ENCODE data around the gene SGPP1. TPM values are rescaled to one million over a fixed set of nuclear protein-coding genes. Genes with fewer than 3 reads are reported as not detected.
A peak's percentile ranks its signal among the peaks of the same experiment; 100 is the strongest.

Gene SGPP1
- total and polyA plus RNA-seq, 2 of the 8 experiments (the other 6 are each of a cell fraction or from before 2014, with no cell fraction given) = 5.7 to 8.1 TPM

- Histone ChIP-seq H3K9ac (replicated peaks in 1 of 4; ENCODE audit: extremely low read depth in 1 of 4, low read depth in 3 of 4, low read length in 3 of 4) (no peak overlapping the region; a peak in 1 of 7 replicates), H3K79me2 (ENCODE audit: control insufficient read depth in 1 of 2, insufficient read depth in 2 of 2, low read length in 2 of 2) (no peaks in the 10 kb centered on the region; a peak in 1 of 4 replicates), H3K4me2 (ENCODE audit: insufficient read depth in 1 of 2, low read depth in 2 of 2, low read length in 2 of 2) (peak overlapping the region; percentile 72 to 95; a peak in 3 of 4 replicates), H3K36me3 (ENCODE audit: control insufficient read depth in 2 of 4, insufficient read depth in 4 of 4, low read length in 3 of 4) (no peaks in the 10 kb centered on the region), H3K4ac (replicated peaks; ENCODE audit: insufficient read length, low read depth, low read length) (no peak overlapping the region), H3K23me2 (ENCODE audit: low read depth, low read length) (peaks cover 5% of the 10 kb centered on the region; the same call in 1 of the 2 replicates), H2BK15ac (ENCODE audit: low read length) (no peak overlapping the region), H3K9me3 (ENCODE audit: insufficient read depth in 2 of 2, low read depth in 1 of 2, low read length in 1 of 2) (no peaks in the 10 kb centered on the region), H4K20me1 (replicated peaks in 1 of 2; ENCODE audit: control insufficient read depth in 1 of 2, insufficient read depth in 2 of 2, low read length in 2 of 2) (no peaks in the 10 kb centered on the region), H3K79me1 (ENCODE audit: low read depth, low read length) (no peaks in the 10 kb centered on the region), H2BK5ac (ENCODE audit: low read depth, low read length) (no peak overlapping the region), H2AFZ (ENCODE audit: low read length) (no peak overlapping the region), H3K4me1 (replicated peaks in 1 of 4; ENCODE audit: control insufficient read depth in 3 of 4, insufficient read depth in 4 of 4, low read length in 3 of 4) (no peaks in the 10 kb centered on the region), H3K18ac (ENCODE audit: extremely low read depth, low read length) (no peak overlapping the region), H3K27ac (ENCODE audit: low read depth, low read length) (no peak overlapping the region), H4K5ac (ENCODE audit: insufficient read length, low read depth, low read length) (no peak overlapping the region), H2BK20ac (ENCODE audit: low read length) (no peak overlapping the region), H3K23ac (ENCODE audit: insufficient read length) (no peak overlapping the region), H4K8ac (ENCODE audit: extremely low read depth, insufficient read depth, low read length) (no peak overlapping the region), H3K27me3 (replicated peaks in 1 of 4; ENCODE audit: control insufficient read depth in 3 of 4, extremely low read depth in 1 of 4, insufficient read depth in 3 of 4, low read length in 3 of 4) (peaks cover 0 to 21% (median 11%) of the 10 kb centered on the region in 4 experiments; a peak in 5 of 7 replicates), H2AK5ac (ENCODE audit: low read depth, low read length) (no peak overlapping the region), H2BK120ac (replicated peaks; ENCODE audit: low read depth, low read length) (no peak overlapping the region), H3K14ac (ENCODE audit: insufficient read length) (no peak overlapping the region), H3K4me3 (ENCODE audit: extremely low read depth in 1 of 4, insufficient read depth in 2 of 4, low read depth in 3 of 4, low read length in 4 of 4) (peak overlapping the region; percentile 56 to 83 (median 80); a peak in 5 of 8 replicates), H3K56ac (replicated peaks; ENCODE audit: insufficient read length, low read depth, low read length) (no peak overlapping the region), H4K91ac (replicated peaks; ENCODE audit: insufficient read length, low read length) (no peak overlapping the region), H2BK12ac (ENCODE audit: low read depth, low read length) (no peak overlapping the region)
- TF ChIP-seq RNF2 (IDR thresholded peaks at IDR 0.05; ENCODE audit: borderline replicate concordance, low read depth, low read length, missing control alignments, poor library complexity, severe bottlenecking) (no peak), CBX8 (IDR thresholded peaks at IDR 0.05; ENCODE audit: borderline replicate concordance, low read depth, low read length) (no peak), CEBPB (IDR thresholded peaks at IDR 0.05; ENCODE audit: low read depth, low read length) (no peak), SIX5 (IDR thresholded peaks at IDR 0.05; ENCODE audit: low read depth, low read length) (no peak), EP300 (IDR thresholded peaks at IDR 0.05; ENCODE audit: borderline replicate concordance in 1 of 2, low read depth in 2 of 2, low read length in 2 of 2) (no peak), SP2 (IDR thresholded peaks at IDR 0.05; ENCODE audit: low read length) (no peak), ATF3 (IDR thresholded peaks at IDR 0.05; ENCODE audit: insufficient read depth, low read depth, low read length) (no peak), BRCA1 (IDR thresholded peaks at IDR 0.05; ENCODE audit: low read depth, low read length) (no peak)
- FAIRE-seq (no peak), DNase-seq (ENCODE audit: low read depth in 1 of 2, low spot score in 2 of 2) (no peak)
- CTCF ChIA-PET (ENCODE audit: partially characterized antibody) = interaction anchor here (0.5 to 1.5 kb wide), 3 partner anchors 44 to 1436 kb away, joined by 3 to 4 read pairs (median 4); no protein-coding TSS in a partner anchor
- POLR2A ChIA-PET (ENCODE audit: partially characterized antibody) = no interaction called here
- WGBS, 2 experiments (ENCODE audit: extremely low coverage in 1 of 2, insufficient coverage in 1 of 2, insufficient read length in 1 of 2, insufficient replicate concordance in 2 of 2, low coverage in 1 of 2, low lambda C conversion rate in 2 of 2, missing lambda C conversion rate in 1 of 2) = 56% methylated on average over 5 of the region's 5 CpGs; no CpG with 5 or more reads in 1 of the 2 experiments
Measured at GRCh38 chr14:63726499-63726898, 1.4 kb downstream of the SGPP1 start.
